ENCODE results near the gene CHN1.

- TF ChIP-seq EZH2phosphoT487 (IDR thresholded peaks at IDR 0.05; ENCODE audit: borderline replicate concordance, low read length), result no peak
- TF ChIP-seq CTCF (IDR thresholded peaks at IDR 0.05; ENCODE audit: low read depth, low read length, poor library complexity, severe bottlenecking), result no peak
Observed at GRCh38 chr2:174791746-174792280, 213.4 kb downstream of the CHN1 start.
